Measurements from ENCODE around the gene NT5C3B.
"Not testable (repeated sequence)": the region's sequence is repeated elsewhere in the genome, so short reads cannot be mapped to it uniquely, and the experiment has no call there.

The NT5C3B gene

DNA sequence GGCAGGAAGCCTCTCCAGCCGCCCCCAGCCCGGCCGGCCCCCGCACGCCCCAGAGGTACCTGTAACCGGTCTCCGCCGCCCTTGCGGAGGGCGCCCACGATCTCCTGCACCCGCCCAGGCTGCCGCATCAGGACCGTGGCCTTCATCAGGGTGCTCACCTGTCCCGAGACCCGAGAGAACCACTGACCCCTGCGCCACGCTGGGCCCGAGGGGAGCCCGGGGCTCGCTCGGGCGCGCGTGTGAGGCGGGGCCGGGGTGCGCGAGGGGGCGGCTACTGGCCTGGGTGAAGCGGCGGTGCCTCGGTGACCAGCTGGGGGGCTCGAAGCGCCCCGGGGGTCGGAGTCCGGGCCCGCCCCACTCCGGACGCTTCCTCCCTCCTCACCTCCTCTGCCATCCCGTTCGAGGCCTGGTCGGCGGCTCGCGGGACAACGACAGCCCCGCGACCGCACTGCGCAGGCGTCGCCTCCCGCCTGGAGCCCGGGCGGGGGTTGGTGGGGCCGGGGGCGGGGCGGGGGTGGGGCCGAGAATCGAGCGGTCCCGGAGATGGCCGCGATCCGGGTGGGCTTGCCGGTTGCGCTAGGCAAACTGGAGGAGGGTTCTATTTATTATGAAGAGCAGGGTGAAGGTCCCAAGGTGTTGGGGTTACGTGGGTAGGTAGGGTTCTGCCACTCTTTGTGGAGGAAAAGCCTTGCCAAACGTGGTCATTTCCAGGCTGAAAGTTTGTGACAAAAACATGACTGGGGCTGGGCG is at the start of gene NT5C3B:
Gene NT5C3B (minus strand): TSS at position 433 of the 750 bp plus-strand sequence. CDS start 39 bp downstream, at position 394.
- peak; percentile 63 for DNase-seq (ENCODE audit: low spot score)

- no peak for DNase-seq (ENCODE audit: low spot score)
Observed at GRCh38 chr17:41885733-41886132, 49.7 kb upstream of the NT5C3B start.

DNA sequence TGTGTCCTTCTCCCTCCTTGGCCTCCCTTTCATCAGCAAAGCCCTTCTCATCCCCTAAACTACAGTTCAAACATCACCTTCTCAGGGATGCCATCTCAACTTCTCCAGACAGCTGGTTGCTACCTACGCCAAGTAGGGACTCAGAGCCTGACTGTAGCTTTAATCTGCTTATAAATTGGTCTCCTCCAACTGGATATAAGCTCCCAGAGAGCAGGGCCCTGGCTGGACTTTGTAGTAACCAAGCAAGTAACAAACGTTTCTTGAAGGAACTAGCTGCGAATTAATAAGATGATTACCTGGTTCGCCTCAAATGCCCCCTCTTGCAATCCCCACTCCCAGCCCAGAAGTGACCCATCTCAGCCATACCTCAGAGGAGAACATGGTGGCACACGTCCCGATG is 46.7 kb upstream of the NT5C3B start:
- DNase-seq (ENCODE audit: low spot score): no peak

GRCh38 chr17:41880130-41880529 is 44.1 kb upstream of the NT5C3B start:
- no peak for DNase-seq (ENCODE audit: low spot score)

- not testable (repeated sequence) for DNase-seq (ENCODE audit: low spot score)
Observed at GRCh38 chr17:41874293-41874670, 38.2 kb upstream of the NT5C3B start.

DNA sequence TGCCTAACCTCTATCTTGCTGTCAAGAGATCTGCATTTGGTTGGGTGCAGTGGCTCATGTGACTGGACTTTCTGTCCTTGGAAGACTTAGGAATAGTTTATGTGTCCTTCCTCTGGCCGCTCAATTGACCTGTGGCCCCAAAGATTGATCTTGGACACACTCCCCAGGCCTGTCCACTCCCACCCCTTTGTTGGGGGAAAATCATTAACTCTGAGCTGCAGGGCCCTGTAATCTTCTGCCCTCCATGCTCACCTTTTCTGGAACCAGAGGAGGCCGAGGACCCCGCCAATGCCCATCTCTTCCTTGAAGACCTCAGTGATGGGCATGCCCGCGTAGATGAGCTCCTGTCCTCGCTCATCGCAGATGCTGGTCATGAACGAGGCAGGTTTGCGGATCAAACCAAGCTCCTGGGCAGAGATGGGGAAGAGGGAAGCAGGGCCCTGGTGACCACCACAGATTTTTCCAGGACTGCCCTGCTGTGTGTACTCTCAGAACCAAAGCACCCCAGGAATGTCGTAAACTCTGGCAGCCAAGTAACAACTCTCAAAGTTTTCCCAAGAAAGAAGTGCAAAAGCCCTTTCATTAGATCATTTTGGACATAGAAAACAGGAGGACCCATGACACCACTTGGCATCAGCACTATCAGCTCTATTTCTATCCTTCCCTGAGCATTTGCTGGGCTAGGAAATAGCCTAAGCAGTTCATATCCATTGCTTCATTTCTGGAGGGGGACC is 37.7 kb upstream of the NT5C3B start:
- DNase-seq (ENCODE audit: low spot score): no peak

DNA sequence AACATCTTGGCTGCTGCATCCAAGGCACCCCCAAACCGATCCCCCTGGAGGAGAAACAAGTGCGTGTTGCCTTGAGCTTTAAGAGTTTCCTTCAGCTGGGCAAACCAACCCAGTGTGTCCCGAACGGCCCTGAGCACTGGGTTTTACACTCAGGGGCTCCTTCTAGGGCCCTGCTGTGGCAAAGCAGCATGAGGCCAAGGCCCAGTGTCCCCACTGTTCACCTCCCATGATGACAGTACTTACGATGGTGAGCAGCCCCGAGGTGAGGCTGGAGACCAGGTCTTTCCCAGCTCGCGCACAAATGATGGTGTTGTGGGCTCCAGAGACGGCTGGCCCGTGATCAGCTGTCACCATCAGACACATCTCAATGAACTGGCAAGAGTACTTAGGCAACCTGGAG is 35.8 kb upstream of the NT5C3B start:
- DNase-seq (ENCODE audit: low spot score): no peak

GRCh38 chr17:41870627-41871026 is 34.6 kb upstream of the NT5C3B start:
- DNase-seq (ENCODE audit: low spot score): no peak

GRCh38 chr17:41870097-41870496 is 34.1 kb upstream of the NT5C3B start:
- no peak for DNase-seq (ENCODE audit: low spot score)

DNA sequence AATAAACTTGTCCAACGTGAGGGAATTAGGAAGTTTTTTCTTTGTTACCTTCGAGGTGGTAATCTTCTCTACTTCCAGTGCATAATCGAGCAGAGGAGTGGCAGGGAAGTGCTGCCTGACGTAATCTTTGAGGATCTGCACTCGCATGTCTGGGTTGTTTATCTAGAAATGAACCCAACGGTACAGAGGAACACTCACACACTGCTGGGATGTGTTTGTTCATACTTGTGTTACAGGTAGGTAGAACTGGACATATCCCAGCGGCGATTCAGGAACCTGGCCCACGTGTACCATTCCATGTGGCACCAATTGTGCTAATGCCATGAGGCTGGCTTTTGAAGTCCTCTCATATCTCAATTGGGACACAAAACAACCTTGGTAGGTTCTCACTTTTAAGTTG is 33.4 kb upstream of the NT5C3B start:
- DNase-seq (ENCODE audit: low spot score): no peak

GRCh38 chr17:41868568-41868967 is 32.5 kb upstream of the NT5C3B start:
- DNase-seq (ENCODE audit: low spot score): no peak

DNA sequence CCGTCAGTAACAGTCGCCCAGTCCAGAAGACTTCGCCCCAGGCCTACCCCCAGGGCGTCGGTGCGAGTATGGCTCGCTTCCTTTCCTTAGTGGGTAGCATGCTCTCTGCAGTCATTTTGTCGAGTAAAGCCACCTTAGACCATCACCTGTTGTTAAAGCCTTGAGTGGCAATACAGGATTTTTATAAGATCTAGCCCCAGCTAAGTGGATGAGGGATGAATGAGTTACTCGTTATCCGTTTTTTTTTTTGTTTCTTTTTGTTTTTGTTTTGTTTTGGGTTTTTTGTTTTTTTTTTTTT is 29.5 kb upstream of the NT5C3B start:
- no peak for DNase-seq (ENCODE audit: low spot score)

DNA sequence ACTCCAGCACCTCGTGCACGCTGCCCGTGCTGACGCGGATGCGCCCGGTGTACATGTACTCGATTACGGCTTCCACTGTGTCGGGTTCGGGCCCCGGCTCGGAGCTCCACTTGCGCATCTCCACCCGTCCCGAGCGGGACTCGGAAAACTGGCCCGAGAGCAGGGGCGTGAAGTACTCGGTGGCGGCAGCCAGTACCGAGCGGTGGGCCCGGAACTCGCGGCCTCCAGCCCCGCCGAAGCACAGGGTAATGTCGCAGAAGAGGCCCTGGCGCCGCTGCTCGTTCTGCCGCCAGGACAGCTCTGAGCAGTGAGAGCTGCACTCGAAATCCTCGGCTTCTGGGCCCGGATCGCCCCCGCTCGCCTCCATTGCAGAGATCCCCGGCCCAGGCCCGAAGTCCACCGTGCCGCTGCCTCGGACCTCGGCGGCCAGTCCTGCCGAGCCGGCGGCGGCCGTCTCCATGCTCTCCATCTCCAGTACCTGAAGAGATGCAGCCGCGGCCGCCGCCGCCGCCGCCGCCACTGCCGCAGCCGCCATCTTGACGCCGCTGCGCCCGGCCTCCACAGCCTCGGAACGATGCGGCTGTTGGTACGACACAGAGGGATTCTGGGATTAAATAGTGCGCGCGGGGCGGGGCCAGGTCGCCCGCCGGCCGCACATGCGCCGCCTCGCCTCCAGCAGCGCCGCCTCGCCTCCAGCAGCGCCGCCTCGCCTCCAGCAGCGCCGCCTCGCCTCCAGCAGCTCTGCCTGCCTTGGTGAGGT is 29.0 kb upstream of the NT5C3B start, which contains the start of gene KLHL11:
Gene KLHL11 (minus strand): TSS at position 588 of the 760 bp plus-strand sequence. CDS start 53 bp downstream, at position 535.
- peak; percentile 92 for DNase-seq (ENCODE audit: low spot score)

- DNase-seq (ENCODE audit: low spot score): no peak
Observed at GRCh38 chr17:41864498-41864835, 28.4 kb upstream of the NT5C3B start.

DNA sequence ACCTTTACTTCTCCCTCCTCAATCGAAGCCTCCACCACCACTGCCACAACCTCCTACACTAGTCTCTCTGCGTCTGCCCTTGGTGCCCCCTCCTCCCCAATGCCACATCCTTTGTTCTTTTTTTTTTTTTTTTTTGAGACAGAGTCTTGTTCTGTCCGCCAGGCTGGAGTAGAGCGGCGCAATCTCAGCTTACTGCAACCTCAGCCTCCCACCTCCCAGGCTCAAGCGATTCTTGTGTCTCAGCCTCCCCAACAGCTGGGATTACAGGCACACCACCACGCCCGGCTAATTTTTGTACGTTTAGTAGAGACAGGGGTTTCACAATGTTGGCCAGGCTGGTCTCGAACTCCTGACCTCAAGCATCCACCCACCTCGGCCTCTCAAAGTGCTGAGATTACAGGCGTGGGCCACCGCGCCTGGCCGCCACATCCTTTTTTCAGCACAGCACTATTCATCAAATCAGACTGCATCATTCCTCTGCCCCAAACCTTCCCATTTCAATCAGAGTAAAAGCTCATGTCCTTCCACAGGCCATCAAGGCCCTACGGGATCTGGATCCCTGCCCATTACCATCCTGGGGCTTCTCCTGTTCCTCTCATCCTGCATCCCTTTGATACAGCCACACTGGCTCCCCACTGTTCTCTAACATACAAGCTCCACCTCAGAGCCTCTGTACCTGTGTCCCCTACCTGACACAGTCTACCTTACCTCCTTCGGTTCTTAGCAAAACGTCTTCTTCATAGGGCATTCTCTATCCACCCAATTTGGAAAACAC is 27.2 kb upstream of the NT5C3B start:
- DNase-seq (ENCODE audit: low spot score): peak; percentile 19

DNA sequence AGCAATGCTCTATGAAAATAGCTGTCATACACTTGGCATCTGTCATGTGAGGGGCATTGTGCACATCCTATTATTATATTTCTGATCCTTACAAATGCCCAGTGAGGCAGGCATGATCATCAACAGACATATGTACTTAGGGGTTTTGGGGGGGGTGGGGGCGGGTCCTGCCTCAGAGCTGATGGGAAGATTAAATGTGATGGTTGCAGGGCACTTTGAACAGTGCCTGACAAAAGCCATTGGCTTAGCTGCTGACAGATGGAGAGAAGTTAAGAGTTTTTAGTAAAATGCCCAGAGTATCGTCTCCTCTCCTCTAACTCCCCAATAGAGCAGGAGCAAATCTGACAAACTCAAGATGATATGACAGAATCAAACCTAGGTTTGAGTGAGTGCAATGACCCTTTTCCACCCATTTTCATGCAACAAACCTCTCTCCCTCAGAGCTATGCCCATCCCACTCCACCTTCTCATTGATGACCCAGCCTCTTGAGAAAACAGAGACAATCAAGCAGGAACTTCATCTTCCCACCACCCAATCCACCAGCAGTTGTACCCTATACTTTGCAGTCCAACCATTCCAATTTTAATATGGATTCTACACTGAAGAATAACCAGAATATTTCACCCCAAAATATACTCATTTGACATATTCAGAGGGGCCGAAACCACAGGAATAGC is 24.4 kb upstream of the NT5C3B start:
- no peak for DNase-seq (ENCODE audit: low spot score)

- not testable (repeated sequence) for DNase-seq (ENCODE audit: low spot score)
Observed at GRCh38 chr17:41851382-41851781, 15.3 kb upstream of the NT5C3B start.

- DNase-seq (ENCODE audit: low spot score): no peak
Observed at GRCh38 chr17:41849251-41849990, 13.4 kb upstream of the NT5C3B start.

DNA sequence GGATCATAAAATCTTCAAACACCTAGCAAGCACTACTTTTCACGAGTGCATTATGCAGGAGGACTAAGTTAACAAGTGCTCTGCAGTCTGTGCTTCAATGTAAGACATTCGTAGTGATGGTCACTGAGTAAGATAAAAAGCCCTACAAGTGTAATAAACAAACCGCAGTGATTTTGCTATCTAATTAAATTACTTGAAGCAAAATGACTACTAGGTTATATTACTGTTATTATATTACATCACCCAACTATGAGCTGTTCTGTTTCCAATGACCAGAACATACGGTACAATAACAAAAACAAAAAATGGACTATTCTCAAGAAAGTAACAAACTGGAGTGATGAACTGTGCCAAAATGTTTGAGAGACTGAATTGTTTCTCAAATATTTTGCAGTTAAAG is 12.8 kb upstream of the NT5C3B start:
- DNase-seq (ENCODE audit: low spot score): no peak

DNA sequence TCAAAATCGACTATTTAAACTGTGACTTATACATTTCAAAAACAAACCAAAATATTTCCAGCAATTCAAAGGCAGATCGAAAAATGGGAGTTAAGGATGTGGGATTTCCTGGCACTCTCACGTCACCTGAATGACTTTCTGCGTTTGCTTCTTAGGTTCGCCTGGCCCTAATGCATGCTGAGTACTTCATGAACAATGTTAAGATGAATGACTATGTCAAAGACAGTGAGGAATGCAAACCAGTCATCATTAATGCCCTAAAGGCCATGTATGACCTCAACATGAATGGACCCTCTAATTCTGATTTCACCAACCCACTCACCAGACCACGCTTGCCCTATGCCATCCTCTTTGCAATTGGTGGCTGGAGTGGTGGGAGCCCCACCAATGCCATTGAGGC is 8.9 kb upstream of the NT5C3B start:
- no peak for DNase-seq (ENCODE audit: low spot score)

GRCh38 chr17:41840781-41841180 is 4.7 kb upstream of the NT5C3B start:
- DNase-seq (ENCODE audit: low spot score): not testable (repeated sequence)

Measured in activated CD4-positive, alpha-beta T cell treated with anti-CD3 and anti-CD28 coated beads, Interleukin-2, Interleukin-4, amounts not matched to agents 100 ng/mL and 50 ng/mL, durations not matched to agents 16 hours and 8 hours (primary cell).